HG02885 (cell line): Measurements from ENCODE around the gene KIF5B.
"Not testable (repeated sequence)": the region's sequence is repeated elsewhere in the genome, so short reads cannot be mapped to it uniquely, and the experiment has no call there.

Source experiments
- ATAC-seq: cut with Tn5 transposase; IDR thresholded peaks from one replicate; pipeline ENCODE4 v1.9.1; 2021; ENCODE audit warnings: mild to moderate bottlenecking; ENCODE audit not compliant: unreplicated experiment, poor library complexity

The KIF5B gene

GRCh38 chr10:32028710-32029109 is 27.5 kb downstream of the KIF5B start:
- no peak for ATAC-seq

GRCh38 chr10:32023264-32023663 is 33.0 kb downstream of the KIF5B start:
- ATAC-seq: no peak

DNA sequence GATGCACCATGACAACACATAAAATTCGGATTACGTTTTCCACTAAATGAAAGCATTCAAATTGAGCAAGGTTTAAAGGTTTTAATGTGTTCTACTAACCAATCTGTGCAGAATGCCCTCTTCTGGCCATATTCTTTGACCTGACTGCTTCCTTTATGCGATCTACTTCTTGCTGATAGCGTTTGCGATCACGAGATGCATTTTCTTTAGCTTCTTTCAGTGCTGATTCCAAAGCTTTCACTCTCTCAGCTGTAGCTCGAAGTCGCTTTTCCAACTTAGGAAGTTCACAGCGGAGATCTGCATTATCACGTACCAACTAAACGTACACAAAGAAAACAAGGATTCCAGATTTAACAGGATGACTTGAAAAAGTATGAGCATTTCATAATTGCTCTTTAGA is 39.2 kb downstream of the KIF5B start:
- ATAC-seq: no peak

DNA sequence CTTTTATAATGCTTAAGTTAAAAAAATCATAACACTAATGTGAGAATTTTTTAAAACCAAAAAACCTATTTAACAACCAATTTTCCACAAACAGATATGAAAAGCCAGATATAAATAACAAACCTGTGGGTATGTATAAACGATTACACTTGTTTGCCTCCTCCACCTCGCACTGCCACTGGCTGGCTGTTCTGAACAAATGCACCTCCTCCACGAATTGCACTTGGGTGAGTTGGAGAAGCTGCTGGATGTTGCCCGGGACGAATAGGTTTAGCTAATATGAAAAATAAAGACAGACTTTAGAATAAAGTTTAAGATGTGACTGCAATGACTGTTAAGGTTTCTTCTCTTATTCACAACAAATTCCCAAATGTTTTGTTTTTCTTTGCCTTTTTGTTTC is 40.8 kb downstream of the KIF5B start:
- no peak for ATAC-seq

DNA sequence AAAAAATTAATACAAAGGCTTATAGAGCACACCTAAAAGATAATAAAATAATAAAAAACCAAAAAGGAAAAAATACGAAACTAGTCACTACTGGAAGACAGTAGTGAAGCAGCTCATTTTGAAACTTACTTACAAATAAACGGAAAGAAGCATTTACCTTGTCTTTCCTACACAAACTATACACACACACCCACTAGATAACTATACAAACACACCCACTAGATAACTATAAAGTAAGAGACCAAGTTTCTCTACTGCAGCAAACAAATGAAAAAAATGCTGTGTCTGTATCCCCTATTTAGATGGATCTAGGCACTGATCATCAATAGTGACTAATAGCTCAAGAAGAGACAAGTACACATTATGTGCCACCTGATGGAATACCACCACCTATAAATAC is 49.2 kb downstream of the KIF5B start:
- no peak for ATAC-seq

DNA sequence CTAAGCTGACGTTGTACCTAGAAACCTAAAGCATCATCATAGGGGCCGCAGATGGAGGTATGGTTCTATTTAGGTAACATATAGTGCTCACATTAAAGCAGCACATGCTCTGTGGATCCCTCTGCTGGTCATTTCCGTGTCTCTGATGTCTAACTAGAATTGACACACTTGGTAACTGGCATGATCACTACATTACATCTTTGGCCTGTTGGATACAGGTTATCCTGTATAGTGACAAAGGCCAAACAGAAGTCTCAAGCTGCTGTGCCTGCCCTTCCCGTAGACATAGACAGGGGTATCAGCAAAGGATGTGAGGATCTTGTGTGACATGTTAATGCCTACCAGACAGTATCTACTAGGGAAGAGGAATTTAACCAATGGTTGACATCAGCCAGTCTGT is 51.2 kb downstream of the KIF5B start:
- ATAC-seq: peak; percentile 50

DNA sequence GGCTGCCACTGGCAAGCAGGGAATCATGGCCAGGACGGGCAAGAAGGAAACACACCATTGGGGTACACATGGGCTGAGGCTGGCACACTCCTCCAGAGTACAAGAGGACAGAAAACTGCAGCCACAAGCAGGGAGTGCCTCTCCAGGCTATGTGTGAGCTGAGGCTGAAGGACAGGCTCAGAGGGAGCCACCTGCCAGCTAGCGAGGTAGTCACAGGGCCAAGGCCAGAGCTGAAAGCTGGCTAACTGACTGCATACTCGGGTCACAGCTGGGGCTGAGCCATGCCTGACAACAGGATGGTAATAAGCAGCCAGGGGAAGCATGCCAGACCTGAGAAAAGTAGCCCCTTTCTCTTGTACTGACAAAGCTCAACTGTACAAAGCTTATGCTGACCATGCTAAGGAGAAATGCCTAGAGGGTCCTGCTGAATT is 52.0 kb downstream of the KIF5B start:
- ATAC-seq: no peak

GRCh38 chr10:32002531-32002930 is 53.7 kb downstream of the KIF5B start:
- no peak for ATAC-seq

GRCh38 chr10:32000937-32001336 is 55.3 kb downstream of the KIF5B start:
- ATAC-seq: no peak

DNA sequence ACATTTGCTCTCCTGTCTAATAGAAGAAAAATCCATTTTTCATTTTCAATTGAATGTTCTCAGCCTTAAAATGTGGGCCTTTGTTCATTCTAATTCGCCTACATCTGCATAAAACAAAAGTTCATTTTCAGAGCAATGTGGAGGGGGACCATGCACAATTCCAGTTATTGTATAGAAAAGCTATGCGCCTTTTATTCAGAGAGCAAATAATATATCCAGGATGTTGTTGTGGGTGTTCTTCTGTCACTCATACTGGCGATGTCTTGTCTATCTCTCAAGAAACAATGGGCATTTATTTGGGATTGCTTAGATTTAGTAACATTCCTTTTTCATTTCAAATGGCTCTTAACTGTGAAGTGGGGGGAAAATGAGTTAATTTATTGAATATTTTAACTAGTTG is 56.4 kb downstream of the KIF5B start:
- ATAC-seq: no peak

DNA sequence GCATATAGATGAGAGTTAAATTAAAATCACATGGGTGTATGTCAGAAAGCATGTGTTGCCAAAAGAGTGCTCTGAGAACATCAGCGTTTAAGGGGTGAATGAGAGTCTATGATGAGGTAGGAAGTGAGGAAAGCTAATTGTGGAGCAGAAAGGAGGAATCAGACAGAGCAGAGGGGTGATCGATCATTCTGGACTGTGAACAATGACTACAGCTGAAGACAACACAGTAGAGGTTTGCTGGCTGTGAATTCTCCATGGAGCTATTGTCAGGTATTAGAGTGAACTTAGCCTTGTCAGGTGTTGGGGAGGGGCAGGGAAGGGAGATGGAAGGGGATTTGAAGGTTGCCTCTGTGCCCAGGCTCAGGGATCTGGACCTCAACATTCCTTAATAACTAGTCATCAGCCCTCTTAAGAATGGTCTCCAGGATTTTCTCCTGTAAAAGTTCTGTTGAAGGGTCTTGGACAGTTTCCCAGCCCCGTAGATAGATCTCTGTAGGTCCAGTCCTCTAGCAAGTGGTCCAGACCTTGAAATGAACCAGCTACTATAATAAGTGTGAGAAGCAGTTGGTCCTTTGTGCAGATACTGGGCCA is 57.1 kb downstream of the KIF5B start:
- no peak for ATAC-seq

GRCh38 chr10:31994926-31995325 is 61.3 kb downstream of the KIF5B start:
- no peak for ATAC-seq

GRCh38 chr10:31990937-31991336 is 65.3 kb downstream of the KIF5B start:
- no peak for ATAC-seq

- not testable (repeated sequence) for ATAC-seq
These were observed 68.4 kb downstream of the KIF5B start for GRCh38 chr10:31987786-31988185.

DNA sequence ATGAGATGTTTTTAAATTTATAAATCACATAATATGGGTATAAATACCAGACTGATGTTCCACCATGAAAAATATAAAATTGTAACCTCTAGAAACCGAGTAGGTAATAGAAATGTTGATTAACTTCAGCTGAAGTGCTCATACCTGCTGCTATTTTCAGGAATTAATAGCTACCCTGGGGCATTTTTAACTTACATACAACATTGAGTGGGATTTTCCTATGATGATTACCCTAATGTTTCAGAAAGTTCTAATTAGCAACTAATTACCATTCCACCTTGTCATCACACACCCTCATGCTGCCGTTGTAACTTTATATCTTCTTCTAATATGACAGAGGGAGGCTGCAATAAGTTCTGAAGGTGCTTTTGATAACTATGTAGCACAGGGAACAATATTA is 74.1 kb downstream of the KIF5B start:
- ATAC-seq: no peak

DNA sequence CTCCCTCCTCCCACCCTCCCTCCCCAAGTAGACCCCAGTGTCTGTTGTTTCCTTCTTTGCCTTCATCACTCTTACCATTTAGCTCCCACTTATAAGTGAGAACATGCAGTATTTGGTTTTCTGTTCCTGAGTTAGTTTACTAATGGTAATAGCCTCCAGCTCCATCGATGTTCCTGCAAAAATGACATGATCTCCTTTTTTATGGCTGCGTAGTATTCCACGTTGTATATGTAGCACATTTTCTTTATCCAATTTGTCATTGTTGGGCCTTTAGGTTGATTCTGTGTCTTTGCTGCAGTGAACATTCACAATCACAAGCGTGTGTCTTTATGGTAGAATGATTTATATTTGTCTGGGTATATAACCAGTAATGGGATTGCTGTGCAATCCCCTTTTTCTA is 75.8 kb downstream of the KIF5B start:
- ATAC-seq: no peak

- not testable (repeated sequence) for ATAC-seq
These were observed 77.2 kb downstream of the KIF5B start for GRCh38 chr10:31979071-31979470.

DNA sequence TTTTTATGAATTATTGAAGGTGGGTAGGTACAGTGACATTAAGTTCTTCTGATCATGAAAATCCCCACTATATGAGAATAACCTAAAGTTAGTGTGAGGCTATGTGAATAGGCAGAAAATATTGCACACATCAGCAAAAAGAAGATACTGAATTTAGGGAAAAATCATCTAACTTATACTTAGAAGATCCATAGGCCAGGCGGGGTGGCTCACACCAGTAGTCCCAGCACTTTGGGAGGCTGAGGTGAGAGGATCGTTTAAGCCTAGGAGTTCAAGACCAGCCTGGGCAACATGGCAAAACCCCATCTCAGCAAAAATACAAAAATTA is 78.1 kb downstream of the KIF5B start:
- ATAC-seq: no peak

- no peak for ATAC-seq
These were observed 78.6 kb downstream of the KIF5B start for GRCh38 chr10:31977440-31978155.

GRCh38 chr10:31975157-31975765 is 81.0 kb downstream of the KIF5B start:
- ATAC-seq: no peak

DNA sequence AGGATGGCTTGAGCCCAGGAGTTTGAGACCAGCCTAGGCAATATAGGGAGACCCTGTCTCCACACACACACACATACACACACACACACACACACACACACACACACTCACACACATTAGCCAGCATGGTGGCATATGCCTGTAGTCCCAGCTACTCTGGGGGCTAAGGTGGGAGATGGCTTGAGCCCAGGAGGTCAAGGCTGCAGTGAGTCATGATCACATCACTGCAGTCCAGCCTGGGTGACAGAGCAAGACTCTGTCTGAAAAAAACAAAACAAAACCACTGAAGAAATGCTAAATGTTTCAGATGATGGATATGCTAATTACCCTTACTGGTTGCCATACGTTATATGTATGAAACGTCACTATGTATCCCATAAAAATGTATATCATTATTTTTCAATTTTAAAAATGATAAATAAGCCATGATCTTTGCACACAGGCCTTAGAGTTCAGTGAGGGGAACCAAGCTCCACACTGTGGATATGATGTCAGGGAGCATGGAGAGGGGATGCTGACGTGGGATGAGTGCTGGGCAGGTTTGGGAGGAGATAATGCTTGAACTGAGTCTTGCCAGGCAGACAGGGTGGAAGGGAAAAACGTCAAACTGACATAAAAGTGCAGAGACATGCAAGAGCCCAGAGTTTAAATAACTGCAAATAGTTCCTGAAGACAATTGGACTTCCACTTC is 81.6 kb downstream of the KIF5B start:
- ATAC-seq: no peak
